ENCODE data around the gene TBX1. TPM values are rescaled to one million over a fixed set of nuclear protein-coding genes. Genes with fewer than 3 reads are reported as not detected.

Gene TBX1
- total RNA-seq, 1 donor = 0.43 TPM

- no peak for DNase-seq (ENCODE audit: low read depth)
- no peak overlapping the region for H3K4me3 ChIP-seq (ENCODE audit: low read depth, low read length)
- TF ChIP-seq, protein P1, sequence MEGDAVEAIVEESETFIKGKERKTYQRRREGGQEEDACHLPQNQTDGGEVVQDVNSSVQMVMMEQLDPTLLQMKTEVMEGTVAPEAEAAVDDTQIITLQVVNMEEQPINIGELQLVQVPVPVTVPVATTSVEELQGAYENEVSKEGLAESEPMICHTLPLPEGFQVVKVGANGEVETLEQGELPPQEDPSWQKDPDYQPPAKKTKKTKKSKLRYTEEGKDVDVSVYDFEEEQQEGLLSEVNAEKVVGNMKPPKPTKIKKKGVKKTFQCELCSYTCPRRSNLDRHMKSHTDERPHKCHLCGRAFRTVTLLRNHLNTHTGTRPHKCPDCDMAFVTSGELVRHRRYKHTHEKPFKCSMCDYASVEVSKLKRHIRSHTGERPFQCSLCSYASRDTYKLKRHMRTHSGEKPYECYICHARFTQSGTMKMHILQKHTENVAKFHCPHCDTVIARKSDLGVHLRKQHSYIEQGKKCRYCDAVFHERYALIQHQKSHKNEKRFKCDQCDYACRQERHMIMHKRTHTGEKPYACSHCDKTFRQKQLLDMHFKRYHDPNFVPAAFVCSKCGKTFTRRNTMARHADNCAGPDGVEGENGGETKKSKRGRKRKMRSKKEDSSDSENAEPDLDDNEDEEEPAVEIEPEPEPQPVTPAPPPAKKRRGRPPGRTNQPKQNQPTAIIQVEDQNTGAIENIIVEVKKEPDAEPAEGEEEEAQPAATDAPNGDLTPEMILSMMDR (IDR thresholded peaks at IDR 0.05; ENCODE audit: insufficient read depth, low read depth, low read length) = no peak
Observed at GRCh38 chr22:19716041-19716828, 44.3 kb upstream of the TBX1 start.

- no peak for DNase-seq (ENCODE audit: low read depth)
Observed at GRCh38 chr22:19716829-19717105, 43.8 kb upstream of the TBX1 start.

DNA sequence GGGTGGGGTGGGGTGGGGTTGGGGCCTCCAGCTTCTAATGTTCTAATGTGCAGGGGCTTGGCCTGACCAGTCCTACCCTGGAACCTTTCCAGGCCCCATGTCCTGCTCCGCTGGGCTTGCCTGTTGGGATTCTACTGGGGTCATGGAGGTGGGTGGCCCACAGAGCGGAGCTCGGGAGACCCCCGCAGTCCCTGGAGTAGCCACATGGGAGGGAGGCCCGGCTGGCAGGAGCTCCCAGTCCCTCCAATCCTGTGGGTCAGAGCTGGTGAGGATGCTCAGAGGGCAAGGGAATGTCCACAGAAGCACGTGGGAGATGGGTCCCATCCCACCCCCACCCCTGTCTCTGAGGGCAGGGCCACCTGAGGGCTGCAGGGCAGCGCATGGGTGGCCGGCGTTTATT is 43.4 kb upstream of the TBX1 start:
- TF ChIP-seq, protein P1 (IDR thresholded peaks at IDR 0.05; ENCODE audit: insufficient read depth, low read depth, low read length) = no peak
- H3K4me3 ChIP-seq (ENCODE audit: low read depth, low read length) = no peak overlapping the region
- no peak for DNase-seq (ENCODE audit: low read depth)

More at GRCh38 chr22:19716829-19717105, 43.8 kb upstream of the TBX1 start:
- H3K4me3 ChIP-seq (ENCODE audit: low read depth, low read length) = no peak overlapping the region
- TF ChIP-seq, protein P1 (IDR thresholded peaks at IDR 0.05; ENCODE audit: insufficient read depth, low read depth, low read length) = no peak

DNA sequence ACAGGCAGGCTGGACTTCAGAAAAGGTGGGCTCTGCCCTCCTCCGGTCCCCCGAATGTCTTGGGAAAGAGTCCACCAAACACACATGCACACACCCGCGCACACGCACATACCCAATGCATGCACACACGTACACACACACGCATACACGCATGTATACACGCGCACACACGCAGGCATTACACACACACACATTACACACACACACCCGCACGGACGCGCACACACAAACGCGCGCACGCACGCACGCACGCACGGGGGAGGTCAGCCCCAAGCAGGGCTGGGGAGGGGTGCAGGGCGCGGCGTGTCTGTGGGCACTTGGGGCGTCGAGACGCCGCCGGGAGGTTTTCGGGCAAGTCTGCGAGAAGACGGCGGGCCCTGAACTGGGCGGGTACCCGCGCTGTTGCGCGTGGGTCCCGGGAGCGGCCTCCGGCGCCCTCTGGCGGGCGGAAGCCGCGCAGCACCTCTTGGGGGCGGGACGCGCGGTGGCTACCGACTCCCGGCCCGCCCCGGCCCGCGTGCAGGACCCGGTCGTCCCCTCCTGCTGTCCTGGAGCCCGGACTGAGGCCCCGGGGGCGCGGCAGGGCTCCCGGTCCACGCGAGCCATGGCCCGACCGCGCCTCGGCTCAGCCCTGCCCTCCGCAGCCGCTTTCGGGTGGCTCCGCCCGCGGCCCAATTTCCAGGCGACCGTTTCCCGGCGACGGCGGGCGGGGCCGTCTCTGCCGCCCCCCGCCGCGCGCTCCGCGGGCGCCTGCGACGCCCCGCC is 42.7 kb upstream of the TBX1 start:
- peak; percentile 63 for DNase-seq (ENCODE audit: low read depth)
- peak overlapping the region; percentile 63 for H3K4me3 ChIP-seq (ENCODE audit: low read depth, low read length)
- TF ChIP-seq, protein P1 (IDR thresholded peaks at IDR 0.05; ENCODE audit: insufficient read depth, low read depth, low read length) = peak; percentile 58

GRCh38 chr22:19718456-19719049 is 42.0 kb upstream of the TBX1 start:
- TF ChIP-seq, protein P1 (IDR thresholded peaks at IDR 0.05; ENCODE audit: insufficient read depth, low read depth, low read length) = no peak
- peak overlapping the region; percentile 63 for H3K4me3 ChIP-seq (ENCODE audit: low read depth, low read length)
- no peak for DNase-seq (ENCODE audit: low read depth)

DNA sequence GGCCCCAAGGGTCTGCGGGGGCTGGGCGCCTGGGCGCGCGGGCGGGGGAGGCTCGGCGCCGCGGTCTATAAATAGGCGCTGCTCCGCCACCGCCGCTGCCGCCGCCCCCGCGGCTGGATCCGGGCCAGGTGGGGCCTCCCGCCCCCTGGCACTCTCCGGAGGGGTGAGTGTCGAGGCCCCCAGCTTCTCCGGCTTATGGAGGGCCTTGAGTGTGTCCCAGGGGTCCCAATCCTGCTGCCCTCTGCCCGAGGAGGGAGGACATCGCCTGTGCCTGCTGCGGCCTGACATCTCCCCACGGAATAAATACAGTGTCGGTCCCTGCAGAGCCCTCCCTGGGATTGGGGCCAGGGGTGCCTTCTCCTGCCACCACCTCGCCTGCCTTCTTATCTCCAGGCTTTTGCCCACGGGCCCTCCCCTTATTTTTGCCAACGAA is 41.5 kb upstream of the TBX1 start:
- TF ChIP-seq, protein P1 (IDR thresholded peaks at IDR 0.05; ENCODE audit: insufficient read depth, low read depth, low read length) = no peak
- no peak for DNase-seq (ENCODE audit: low read depth)
- H3K4me3 ChIP-seq (ENCODE audit: low read depth, low read length) = peak overlapping the region; percentile 63
